ENCODE data around the gene SLC38A3.
"Not testable (repeated sequence)": the region's sequence is repeated elsewhere in the genome, so short reads cannot be mapped to it uniquely, and the experiment has no call there.

SLC38A3 gene

GRCh38 chr3:50235716-50236483 lies 30.8 kb downstream of the SLC38A3 start, which contains the start of gene GNAI2:
TSS of gene GNAI2 (plus strand) at chr3:50236204. CDS start at chr3:50236336, 132 bp downstream.
- DNase-seq = peak; percentile 99

- DNase-seq = no peak
Measured at GRCh38 chr3:50236484-50237132, 31.5 kb downstream of the SLC38A3 start.

- DNase-seq = no peak
Measured at GRCh38 chr3:50237133-50237651, 32.1 kb downstream of the SLC38A3 start.

- DNase-seq = peak; percentile 63
Measured at GRCh38 chr3:50237754-50238548, 32.9 kb downstream of the SLC38A3 start.

- DNase-seq = no peak
Measured at GRCh38 chr3:50238549-50239026, 33.5 kb downstream of the SLC38A3 start.

GRCh38 chr3:50239649-50240048 lies 34.6 kb downstream of the SLC38A3 start:
- no peak for DNase-seq

- DNase-seq = no peak
Measured at GRCh38 chr3:50241163-50241562, 36.1 kb downstream of the SLC38A3 start.

- DNase-seq = no peak
Measured at GRCh38 chr3:50241713-50242380, 36.8 kb downstream of the SLC38A3 start.

- DNase-seq = no peak
Measured at GRCh38 chr3:50242381-50242770, 37.3 kb downstream of the SLC38A3 start.

GRCh38 chr3:50242851-50243542 lies 37.9 kb downstream of the SLC38A3 start:
- peak; percentile 71 for DNase-seq

GRCh38 chr3:50243543-50243895 lies 38.4 kb downstream of the SLC38A3 start:
- no peak for DNase-seq

GRCh38 chr3:50244813-50245212 lies 39.7 kb downstream of the SLC38A3 start:
- DNase-seq = not testable (repeated sequence)

- DNase-seq = no peak
Measured at GRCh38 chr3:50245251-50245745, 40.2 kb downstream of the SLC38A3 start.

- DNase-seq = peak; percentile 86
Measured at GRCh38 chr3:50245831-50246516, 40.9 kb downstream of the SLC38A3 start.

- peak; percentile 43 for DNase-seq
Measured at GRCh38 chr3:50246517-50246954, 41.5 kb downstream of the SLC38A3 start.

GRCh38 chr3:50248387-50248786 lies 43.3 kb downstream of the SLC38A3 start:
- no peak for DNase-seq

- no peak for DNase-seq
Measured at GRCh38 chr3:50249457-50249856, 44.4 kb downstream of the SLC38A3 start.

GRCh38 chr3:50250514-50250913 lies 45.4 kb downstream of the SLC38A3 start:
- no peak for DNase-seq

GRCh38 chr3:50251220-50251619 lies 46.1 kb downstream of the SLC38A3 start:
- DNase-seq = no peak

GRCh38 chr3:50254577-50255250 lies 49.6 kb downstream of the SLC38A3 start:
- DNase-seq = no peak

- DNase-seq = no peak
Measured at GRCh38 chr3:50255251-50255615, 50.2 kb downstream of the SLC38A3 start.

Data from KG1 (cell line).